GM10266 (cell line): ENCODE data around the gene KNSTRN.
A peak's percentile ranks its signal among the peaks of the same experiment; 100 is the strongest.

Experiments
- DNase-seq: peaks from one replicate; pipeline ENCODE4 v3.0.0; 2012; ENCODE audit errors: extremely low spot score
- TF ChIP-seq, protein P1 (sequence below): IDR thresholded peaks from 2 replicates; pipeline ENCODE4 v1.5.1; 2012; ENCODE audit warnings: mild to moderate bottlenecking, low read depth; ENCODE audit not compliant: control insufficient read depth, insufficient read depth; ENCODE audit errors: missing control alignments

KNSTRN gene

DNA sequence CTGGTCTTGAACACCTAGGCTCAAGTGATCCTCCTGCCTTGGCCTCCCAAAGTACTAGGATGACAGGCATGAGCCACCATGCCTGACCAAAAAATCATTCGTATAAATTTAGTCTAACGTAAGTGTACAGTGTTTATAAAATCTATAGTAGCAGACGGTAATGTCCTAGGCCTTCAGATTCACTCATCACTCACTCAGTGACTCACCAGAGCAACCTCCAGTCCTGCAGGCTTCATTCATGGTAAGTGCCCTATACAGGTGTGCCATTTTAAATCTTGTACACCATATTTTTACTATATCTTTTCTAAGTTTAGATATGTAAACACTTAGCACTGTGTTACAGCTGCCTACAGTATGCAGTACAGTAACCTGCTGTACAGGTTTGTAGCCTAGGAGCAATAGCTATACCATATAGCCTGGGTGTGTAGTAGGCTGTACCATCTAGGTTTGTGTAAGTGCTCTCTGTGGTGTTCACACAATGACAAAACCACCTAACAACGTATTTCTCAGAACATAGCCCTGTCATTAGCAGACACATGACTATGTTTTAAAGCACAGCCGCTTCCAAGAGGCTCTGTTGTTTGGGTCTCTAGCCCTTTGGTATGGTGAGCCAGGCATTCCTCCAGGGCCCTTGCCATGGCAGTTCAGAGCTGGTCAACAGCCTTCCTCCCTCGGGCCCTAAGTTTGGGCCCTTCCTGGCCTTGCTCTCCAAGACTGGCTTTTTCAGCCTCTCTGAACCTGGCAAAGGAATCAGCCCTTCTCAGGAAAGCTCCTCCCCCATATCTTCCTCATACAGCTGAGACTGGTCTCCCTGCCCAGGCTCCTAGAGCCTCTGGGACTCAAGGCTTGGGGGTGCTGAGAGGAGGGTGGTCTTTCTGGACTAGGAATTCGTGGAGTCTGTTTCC is 39.9 kb upstream of the KNSTRN start:
- no peak for DNase-seq
- TF ChIP-seq, protein P1, sequence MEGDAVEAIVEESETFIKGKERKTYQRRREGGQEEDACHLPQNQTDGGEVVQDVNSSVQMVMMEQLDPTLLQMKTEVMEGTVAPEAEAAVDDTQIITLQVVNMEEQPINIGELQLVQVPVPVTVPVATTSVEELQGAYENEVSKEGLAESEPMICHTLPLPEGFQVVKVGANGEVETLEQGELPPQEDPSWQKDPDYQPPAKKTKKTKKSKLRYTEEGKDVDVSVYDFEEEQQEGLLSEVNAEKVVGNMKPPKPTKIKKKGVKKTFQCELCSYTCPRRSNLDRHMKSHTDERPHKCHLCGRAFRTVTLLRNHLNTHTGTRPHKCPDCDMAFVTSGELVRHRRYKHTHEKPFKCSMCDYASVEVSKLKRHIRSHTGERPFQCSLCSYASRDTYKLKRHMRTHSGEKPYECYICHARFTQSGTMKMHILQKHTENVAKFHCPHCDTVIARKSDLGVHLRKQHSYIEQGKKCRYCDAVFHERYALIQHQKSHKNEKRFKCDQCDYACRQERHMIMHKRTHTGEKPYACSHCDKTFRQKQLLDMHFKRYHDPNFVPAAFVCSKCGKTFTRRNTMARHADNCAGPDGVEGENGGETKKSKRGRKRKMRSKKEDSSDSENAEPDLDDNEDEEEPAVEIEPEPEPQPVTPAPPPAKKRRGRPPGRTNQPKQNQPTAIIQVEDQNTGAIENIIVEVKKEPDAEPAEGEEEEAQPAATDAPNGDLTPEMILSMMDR, result no peak

GRCh38 chr15:40343512-40343911 is 39.0 kb upstream of the KNSTRN start:
- no peak for DNase-seq
- TF ChIP-seq, protein P1, result no peak

DNA sequence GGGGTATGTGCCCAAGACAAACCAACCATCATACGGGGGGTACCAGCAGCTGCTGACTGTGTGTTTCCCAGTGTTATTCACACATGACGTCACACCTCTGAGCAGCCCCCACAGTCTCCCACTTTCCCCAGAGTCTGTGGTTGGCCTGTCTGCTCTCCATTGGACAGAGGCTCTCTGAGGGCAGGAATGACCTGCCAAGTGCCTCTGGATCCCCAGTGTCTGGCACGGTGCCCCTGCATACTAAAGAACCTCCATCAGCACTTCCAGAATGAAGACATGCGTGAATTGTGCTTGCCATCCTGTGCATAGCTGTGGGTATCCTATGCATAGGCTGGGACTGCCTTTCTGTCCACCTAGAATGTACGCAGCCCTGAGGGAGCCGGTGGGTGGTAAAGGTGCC is 38.3 kb upstream of the KNSTRN start:
- no peak for DNase-seq
- TF ChIP-seq, protein P1, result no peak

DNA sequence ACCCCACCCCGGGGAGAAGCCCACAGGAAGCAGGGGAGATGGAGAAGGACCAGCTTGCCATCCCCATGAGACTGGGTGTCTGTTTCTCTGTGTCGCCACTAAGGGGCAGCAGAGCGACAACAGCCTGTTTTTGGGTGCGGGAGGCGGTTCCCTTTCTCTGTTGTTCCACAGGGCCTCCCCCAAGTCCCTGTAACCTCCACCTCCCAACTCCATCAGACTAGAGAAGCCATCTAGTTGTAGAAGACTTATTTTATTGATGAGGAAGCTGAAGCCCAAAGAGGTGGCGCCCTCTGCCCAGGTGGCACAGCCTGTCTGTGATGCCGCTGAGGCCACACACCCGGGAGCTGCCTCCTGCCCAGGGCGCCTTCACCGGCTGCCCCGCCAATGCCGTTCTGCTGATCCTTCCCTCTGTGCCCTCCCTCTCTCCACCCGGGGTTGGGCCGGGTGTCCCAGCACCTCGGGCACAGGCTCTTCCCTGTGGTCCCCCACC is 37.8 kb upstream of the KNSTRN start:
- peak; percentile 85 for DNase-seq
- TF ChIP-seq, protein P1, result peak; percentile 91

- DNase-seq, result no peak
- TF ChIP-seq, protein P1, result no peak
Observed at GRCh38 chr15:40345225-40345866, 37.2 kb upstream of the KNSTRN start.

- no peak for DNase-seq
- TF ChIP-seq, protein P1, result no peak
Observed at GRCh38 chr15:40345867-40346578, 36.5 kb upstream of the KNSTRN start.
